Karpas-422 (cell line): ENCODE results near the gene TAF15. TPM values are rescaled to one million over a fixed set of nuclear protein-coding genes. Genes with fewer than 3 reads are reported as not detected.

Source experiments
- DNase-seq: peaks from one replicate; pipeline ENCODE4 v3.0.0-alpha.2; 2015
- H2AFZ ChIP-seq: fragments of 200-600 bp; sonication (generic); 2 replicates; pipeline ENCODE4 v1.6.1; 2014; ENCODE audit warnings: antibody characterized with exemption, low read length, mixed read lengths
- H3K27ac ChIP-seq: fragments of 200-600 bp; sonication (generic); 2 replicates; pipeline ENCODE4 v1.5.1; 2014; ENCODE audit warnings: mild to moderate bottlenecking, low read length, moderate library complexity
- H3K27me3 ChIP-seq: fragments of 200-600 bp; sonication (generic); 2 replicates; pipeline ENCODE4 v1.6.1; 2014; ENCODE audit warnings: low read length, mixed read lengths
- H3K36me3 ChIP-seq: fragments of 200-600 bp; sonication (generic); 2 replicates; pipeline ENCODE4 v1.6.1; 2014; ENCODE audit warnings: low read length, mixed read lengths; ENCODE audit not compliant: insufficient read depth
- H3K4me1 ChIP-seq: fragments of 200-600 bp; sonication (generic); 2 replicates; pipeline ENCODE4 v1.6.1; 2014; ENCODE audit warnings: mild to moderate bottlenecking, low read length, mixed read lengths
- H3K4me2 ChIP-seq: fragments of 200-600 bp; sonication (generic); 2 replicates; pipeline ENCODE4 v1.6.1; 2014; ENCODE audit warnings: low read length, low read depth, mild to moderate bottlenecking; ENCODE audit not compliant: poor library complexity, severe bottlenecking
- H3K4me3 ChIP-seq: fragments of 200-600 bp; sonication (generic); 2 replicates; pipeline ENCODE4 v1.5.1; 2014; ENCODE audit warnings: mild to moderate bottlenecking, antibody characterized with exemption, low read length, mixed read lengths
- H3K79me2 ChIP-seq: fragments of 200-600 bp; sonication (generic); 2 replicates; pipeline ENCODE4 v1.6.1; 2014; ENCODE audit warnings: mild to moderate bottlenecking, low read length, mixed read lengths
- H3K9ac ChIP-seq: fragments of 200-600 bp; sonication (generic); 2 replicates; pipeline ENCODE4 v1.6.0; 2014; ENCODE audit warnings: low read length
- H3K9me2 ChIP-seq: fragments of 200-600 bp; sonication (generic), shearing (Covaris generic); replicated peaks from 2 replicates; pipeline ENCODE4 v1.6.0; 2014; ENCODE audit warnings: mild to moderate bottlenecking, low read length, moderate library complexity; ENCODE audit not compliant: insufficient read depth
- H3K9me3 ChIP-seq: fragments of 300-700, 200-600 bp; sonication (generic); 2 replicates; pipeline ENCODE4 v1.6.1; 2014; ENCODE audit warnings: low read length, mixed read lengths
- H4K20me1 ChIP-seq: fragments of 200-600 bp; sonication (generic); 2 replicates; pipeline ENCODE4 v1.6.1; 2014; ENCODE audit warnings: mild to moderate bottlenecking, antibody characterized with exemption, low read length, low read depth; ENCODE audit not compliant: insufficient read depth
- small RNA-seq: library from RNA; depleted of rRNA; stranded (forward); fragments of <200 nt; gene quantifications from one replicate; pipeline ENCODE3, GENCODE V24; 2014
- total RNA-seq: library from RNA; depleted of rRNA; stranded (reverse); fragments of >200 nt; shearing (Covaris generic); gene quantifications from 2 replicates; pipeline ENCODE4 v1.2.3, GENCODE V29; 2014; ENCODE audit warnings: low replicate concordance; rRNA removed

The TAF15 gene
- total RNA-seq, 1 experiment from 2014 or later: 90.7 TPM

DNA sequence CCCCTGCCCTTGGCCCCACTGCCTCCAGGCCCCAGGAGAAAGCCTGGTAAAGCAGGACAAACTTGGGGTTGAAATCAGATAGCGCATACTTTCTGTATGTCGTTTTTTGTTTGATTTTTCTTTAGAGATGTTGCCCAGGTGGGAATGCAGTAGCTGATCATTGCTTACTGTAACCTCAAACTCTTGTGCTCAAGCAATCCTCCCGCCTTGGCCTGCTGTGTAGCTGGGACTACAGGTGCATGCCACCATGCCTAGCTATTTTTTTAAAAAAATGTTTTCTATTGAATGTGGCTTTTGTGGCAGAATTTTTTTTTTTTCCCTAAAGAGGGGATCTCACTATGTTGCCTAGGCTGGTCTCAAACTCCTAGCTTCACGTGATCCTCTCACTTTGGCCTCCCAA, 82.0 kb downstream of the TAF15 start:
- no peaks in the 10 kb centered on the region for H3K36me3 ChIP-seq
- H3K4me1 ChIP-seq: no peaks in the 10 kb centered on the region
- no peaks in the 10 kb centered on the region for H3K9me2 ChIP-seq
- H2AFZ ChIP-seq: no peak overlapping the region
- H3K27ac ChIP-seq: no peak overlapping the region
- no peaks in the 10 kb centered on the region for H4K20me1 ChIP-seq
- H3K9ac ChIP-seq: no peak overlapping the region
- H3K9me3 ChIP-seq: no peaks in the 10 kb centered on the region
- DNase-seq: no peak
- no peaks in the 10 kb centered on the region for H3K27me3 ChIP-seq
- H3K4me3 ChIP-seq: no peak overlapping the region
- H3K4me2 ChIP-seq: no peak overlapping the region
- no peaks in the 10 kb centered on the region for H3K79me2 ChIP-seq

DNA sequence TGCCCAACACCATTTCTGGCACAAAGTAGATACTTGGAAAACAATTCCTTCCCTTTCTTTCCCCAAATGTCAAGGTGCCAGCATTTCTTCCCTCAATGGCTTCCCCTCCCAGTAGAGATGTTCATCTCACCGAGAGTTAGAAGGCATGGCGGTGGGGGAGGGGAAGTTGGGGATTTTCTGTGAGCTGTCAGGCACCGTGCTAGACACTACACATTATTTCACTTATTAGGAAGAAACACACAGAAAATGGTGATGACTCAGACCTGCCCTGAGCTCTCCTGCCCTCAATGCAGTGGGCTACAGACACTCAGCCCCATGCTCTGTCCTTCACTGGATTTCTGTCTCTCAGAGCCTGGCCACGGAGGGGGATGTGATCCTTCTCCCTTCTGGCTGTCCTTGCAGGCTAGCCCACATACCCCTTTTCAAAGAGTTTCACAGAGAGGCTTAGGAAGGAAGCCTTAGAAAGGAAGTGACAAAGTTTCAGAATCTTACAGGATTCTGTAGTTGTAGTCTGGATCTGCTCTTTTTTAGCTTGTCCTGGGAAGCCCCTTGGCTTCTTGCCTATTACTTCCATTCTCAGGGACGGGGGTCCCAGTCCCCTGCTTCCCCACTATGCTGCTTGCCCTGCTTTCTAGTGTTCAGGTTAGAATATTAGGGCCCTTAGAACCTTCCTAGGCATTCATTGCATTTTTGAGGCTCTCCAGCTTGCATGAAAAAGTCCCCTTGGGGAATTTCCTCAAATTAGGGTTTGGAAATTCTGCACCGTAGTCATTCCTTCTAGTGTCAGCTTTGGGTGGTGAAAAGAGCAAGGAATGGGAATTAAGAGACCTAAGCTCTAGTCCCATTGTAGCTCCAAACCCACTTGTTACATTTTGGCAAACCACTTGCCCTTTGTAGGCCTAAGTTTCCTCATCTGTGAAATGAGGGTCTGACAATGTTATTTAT, 83.1 kb downstream of the TAF15 start:
- Histone ChIP-seq H3K4me2 (no peak overlapping the region), H3K9me2 (no peaks in the 10 kb centered on the region), H3K9me3 (no peaks in the 10 kb centered on the region), H3K27ac (no peak overlapping the region), H3K4me1 (no peaks in the 10 kb centered on the region), H3K79me2 (no peaks in the 10 kb centered on the region), H3K4me3 (no peak overlapping the region), H3K36me3 (no peaks in the 10 kb centered on the region), H3K9ac (no peak overlapping the region), H4K20me1 (no peaks in the 10 kb centered on the region), H3K27me3 (no peaks in the 10 kb centered on the region), H2AFZ (no peak overlapping the region)
- DNase-seq: no peak

DNA sequence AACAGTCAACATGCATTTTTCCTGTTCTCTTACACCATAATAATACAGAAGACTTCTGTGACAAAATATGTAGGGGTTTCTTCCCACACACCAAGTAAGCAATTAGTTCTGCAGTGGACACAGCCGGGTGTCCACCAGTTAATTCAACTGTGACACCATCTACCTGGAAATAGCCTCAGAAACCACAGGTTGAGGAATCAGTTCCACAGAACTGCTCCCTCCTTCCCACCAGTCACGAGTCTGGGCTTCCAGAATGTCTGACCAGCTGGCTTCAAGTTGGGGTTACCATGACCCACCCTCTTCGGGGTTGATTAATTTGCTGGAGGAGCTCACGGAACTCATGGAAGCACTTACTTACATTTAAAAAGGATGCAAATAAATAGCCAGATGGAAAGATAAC, 84.5 kb downstream of the TAF15 start:
- H3K27ac ChIP-seq: no peak overlapping the region
- H3K9me2 ChIP-seq: no peaks in the 10 kb centered on the region
- H4K20me1 ChIP-seq: no peaks in the 10 kb centered on the region
- DNase-seq: no peak
- H3K79me2 ChIP-seq: no peaks in the 10 kb centered on the region
- H3K9ac ChIP-seq: no peak overlapping the region
- no peaks in the 10 kb centered on the region for H3K27me3 ChIP-seq
- no peaks in the 10 kb centered on the region for H3K36me3 ChIP-seq
- no peak overlapping the region for H3K4me3 ChIP-seq
- H2AFZ ChIP-seq: no peak overlapping the region
- H3K4me1 ChIP-seq: no peaks in the 10 kb centered on the region
- no peak overlapping the region for H3K4me2 ChIP-seq
- no peaks in the 10 kb centered on the region for H3K9me3 ChIP-seq

DNA sequence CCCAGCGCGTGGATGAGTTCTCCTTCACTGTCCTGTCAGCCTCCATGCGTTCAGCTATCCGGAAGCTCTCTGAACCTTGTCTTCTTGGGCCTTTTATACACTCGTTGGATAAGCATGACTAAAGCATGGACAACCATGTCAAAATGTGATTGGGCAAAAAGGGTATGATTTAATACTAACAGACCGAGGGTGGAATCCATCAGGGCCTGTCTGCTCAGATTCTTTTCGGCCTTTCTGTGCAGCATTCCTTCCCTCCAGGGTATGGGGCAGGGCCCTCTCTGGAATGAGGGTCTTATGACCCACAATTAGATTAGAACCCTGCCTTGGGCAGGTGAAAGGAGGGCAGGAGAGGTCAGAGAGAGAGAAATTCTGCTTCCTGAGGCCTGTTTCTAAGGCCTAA, 84.9 kb downstream of the TAF15 start:
- no peak overlapping the region for H3K4me3 ChIP-seq

DNA sequence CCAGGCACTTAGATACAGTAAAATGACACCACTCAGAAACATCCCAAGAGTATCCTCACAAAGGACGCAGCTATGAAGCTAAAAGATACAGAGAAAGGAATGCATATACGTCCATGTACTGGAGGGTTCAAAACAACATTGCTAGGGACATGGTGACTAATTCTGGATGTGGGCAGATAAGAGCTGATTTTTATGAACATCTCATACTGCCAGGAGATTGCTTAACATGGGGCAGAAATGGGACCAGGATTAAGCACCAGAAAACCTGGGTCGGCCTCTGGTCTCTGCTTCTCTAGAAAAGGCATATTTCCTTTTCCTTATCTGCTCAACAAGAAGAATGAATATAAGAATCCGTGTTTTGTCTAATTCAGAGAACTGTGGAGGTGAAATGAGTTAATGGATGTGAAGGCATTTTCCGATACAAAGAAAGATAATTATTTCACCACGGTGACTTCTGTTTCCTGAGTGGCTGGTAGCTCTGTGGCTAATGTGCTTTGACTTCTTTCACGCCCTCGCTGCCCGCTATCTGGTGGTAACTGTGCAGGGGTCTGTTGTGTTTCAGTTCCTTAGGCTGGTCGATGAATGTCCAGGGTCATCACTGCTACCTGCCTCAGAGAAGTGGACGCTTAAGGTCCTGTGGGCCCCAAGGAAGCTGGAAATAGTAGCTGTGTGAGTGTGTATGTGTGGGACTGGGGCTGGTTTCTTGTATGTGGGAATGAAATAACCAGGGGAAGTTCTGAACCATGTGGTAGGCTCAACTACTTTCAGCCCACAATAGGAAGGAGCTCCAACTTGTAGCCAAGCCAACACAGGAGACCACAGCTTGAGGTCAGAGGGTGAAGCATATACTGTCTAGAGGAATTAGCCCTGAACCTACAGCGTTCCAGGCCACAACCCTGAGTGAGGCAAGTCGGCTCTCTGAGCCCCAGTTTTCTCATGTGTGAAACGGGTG, 86.6 kb downstream of the TAF15 start:
- no peak overlapping the region for H3K9ac ChIP-seq
- H3K79me2 ChIP-seq: no peaks in the 10 kb centered on the region
- no peak overlapping the region for H3K27ac ChIP-seq
- H3K27me3 ChIP-seq: no peaks in the 10 kb centered on the region
- no peaks in the 10 kb centered on the region for H4K20me1 ChIP-seq
- no peaks in the 10 kb centered on the region for H3K36me3 ChIP-seq
- no peaks in the 10 kb centered on the region for H3K4me1 ChIP-seq
- H3K9me3 ChIP-seq: no peaks in the 10 kb centered on the region
- no peak overlapping the region for H3K4me3 ChIP-seq
- no peak overlapping the region for H2AFZ ChIP-seq
- no peak for DNase-seq
- no peak overlapping the region for H3K4me2 ChIP-seq
- H3K9me2 ChIP-seq: no peaks in the 10 kb centered on the region

More for the DNA sequence above, 84.9 kb downstream of the TAF15 start:
- Histone ChIP-seq H3K4me2 (no peak overlapping the region), H3K79me2 (no peaks in the 10 kb centered on the region), H4K20me1 (no peaks in the 10 kb centered on the region), H3K9me2 (no peaks in the 10 kb centered on the region), H2AFZ (no peak overlapping the region), H3K9ac (no peak overlapping the region), H3K36me3 (no peaks in the 10 kb centered on the region), H3K9me3 (no peaks in the 10 kb centered on the region), H3K4me1 (no peaks in the 10 kb centered on the region), H3K27ac (no peak overlapping the region), H3K27me3 (no peaks in the 10 kb centered on the region)
- no peak for DNase-seq

Small RNA genes within 50 kb of the gene (small RNA-seq; reads per million reads assigned to genes)
- gene RF00100: 19,269 reads per million, percentile 100 among the genes with 10 or more reads in this experiment

Other genes with a start within 250 kb of the TAF15 start
- 0.11 TPM in 1 of 2 replicates, not detected in the other for gene SLFN14, start 248.7 kb upstream of the TAF15 start, total RNA-seq
- gene PEX12, start 230.9 kb upstream of the TAF15 start, total RNA-seq: 5.0 and 5.4 TPM in 2 replicates
- gene AP2B1, start 222.2 kb upstream of the TAF15 start, total RNA-seq: 53.4 and 82.7 TPM in 2 replicates
- gene RASL10B, start 77.8 kb upstream of the TAF15 start, total RNA-seq: not detected in 2 replicates
- 0.07 TPM in 1 of 2 replicates, not detected in the other for gene GAS2L2, start 56.2 kb upstream of the TAF15 start, total RNA-seq
- gene C17orf50, start 48.6 kb upstream of the TAF15 start, total RNA-seq: not detected in 2 replicates
- gene MMP28, start 13.8 kb upstream of the TAF15 start, total RNA-seq: not detected in 2 replicates
- not detected in 2 replicates for gene HEATR9, start 59.4 kb downstream of the TAF15 start, total RNA-seq
- gene CCL5, start 70.9 kb downstream of the TAF15 start, total RNA-seq: not detected in 2 replicates
- 9.7 and 11.0 TPM in 2 replicates for gene RDM1, start 121.3 kb downstream of the TAF15 start, total RNA-seq
- gene LYZL6, start 134.2 kb downstream of the TAF15 start, total RNA-seq: not detected in 2 replicates
- not detected in 2 replicates for gene CCL16, start 172.0 kb downstream of the TAF15 start, total RNA-seq
- gene CCL14, start 177.2 kb downstream of the TAF15 start, total RNA-seq: not detected in 2 replicates
- gene CCL15, start 192.1 kb downstream of the TAF15 start, total RNA-seq: not detected in 2 replicates
- not detected in 2 replicates for gene CCL23, start 208.5 kb downstream of the TAF15 start, total RNA-seq